SJSA1 (cell line): Measurements from ENCODE around the gene RUNX1. TPM values are rescaled to one million over a fixed set of nuclear protein-coding genes. Genes with fewer than 3 reads are reported as not detected.

Source experiments
- DNase-seq, 2 experiments: peaks; one replicate each; pipeline ENCODE4 v3.0.0-alpha.2; 2015 to 2020; ENCODE audit warnings: low spot score in 2 of 2, low read depth in 1 of 2
- H3K27ac ChIP-seq: fragments of 250-450 bp; sonication (Bioruptor Pico); 2 replicates; pipeline ENCODE4 v1.5.1; 2020; ENCODE audit warnings: mild to moderate bottlenecking, moderate library complexity
- H3K27me3 ChIP-seq: fragments of 250-450 bp; sonication (Bioruptor Pico); replicated peaks from 2 replicates; pipeline ENCODE4 v1.5.1; 2020; ENCODE audit warnings: mild to moderate bottlenecking, moderate library complexity
- H3K36me3 ChIP-seq: fragments of 250-450 bp; sonication (Bioruptor Pico); 2 replicates; pipeline ENCODE4 v1.5.1; 2020; ENCODE audit warnings: mild to moderate bottlenecking
- H3K4me1 ChIP-seq: fragments of 250-450 bp; sonication (Bioruptor Pico); replicated peaks from 2 replicates; pipeline ENCODE4 v1.6.1; 2021; ENCODE audit warnings: mild to moderate bottlenecking
- H3K4me3 ChIP-seq: fragments of 250-450 bp; sonication (Bioruptor Pico); 2 replicates; pipeline ENCODE4 v1.5.1; 2020; ENCODE audit warnings: mild to moderate bottlenecking
- H3K9me3 ChIP-seq: fragments of 250-450 bp; sonication (Bioruptor Pico); replicated peaks from 2 replicates; pipeline ENCODE4 v1.5.1; 2020; ENCODE audit warnings: mild to moderate bottlenecking
- total RNA-seq: library from RNA; depleted of rRNA; stranded (reverse); fragments of >200 nt; shearing (Covaris generic); gene quantifications from 2 replicates; pipeline ENCODE4 v1.2.3, GENCODE V29; 2014

RUNX1 gene
- total RNA-seq, 1 experiment from 2014 or later: 18.0 TPM

DNA sequence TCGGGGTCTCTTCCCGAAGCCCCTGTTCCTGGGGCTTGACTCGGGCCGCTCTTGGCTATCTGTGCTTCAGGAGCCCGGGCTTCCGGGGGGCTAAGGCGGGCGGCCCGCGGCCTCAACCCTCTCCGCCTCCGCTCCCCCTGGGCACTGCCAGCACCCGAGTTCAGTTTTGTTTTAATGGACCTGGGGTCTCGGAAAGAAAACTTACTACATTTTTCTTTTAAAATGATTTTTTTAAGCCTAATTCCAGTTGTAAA lies 158.7 kb downstream of the RUNX1 start:
- Histone ChIP-seq H3K27ac (peak overlapping the region; percentile 94), H3K27me3 (no peaks in the 10 kb centered on the region), H3K4me1 (peaks cover 9% of the 10 kb centered on the region), H3K4me3 (peak overlapping the region; percentile 88), H3K9me3 (no peaks in the 10 kb centered on the region), H3K36me3 (peaks cover 21% of the 10 kb centered on the region)
- DNase-seq: no peak

DNA sequence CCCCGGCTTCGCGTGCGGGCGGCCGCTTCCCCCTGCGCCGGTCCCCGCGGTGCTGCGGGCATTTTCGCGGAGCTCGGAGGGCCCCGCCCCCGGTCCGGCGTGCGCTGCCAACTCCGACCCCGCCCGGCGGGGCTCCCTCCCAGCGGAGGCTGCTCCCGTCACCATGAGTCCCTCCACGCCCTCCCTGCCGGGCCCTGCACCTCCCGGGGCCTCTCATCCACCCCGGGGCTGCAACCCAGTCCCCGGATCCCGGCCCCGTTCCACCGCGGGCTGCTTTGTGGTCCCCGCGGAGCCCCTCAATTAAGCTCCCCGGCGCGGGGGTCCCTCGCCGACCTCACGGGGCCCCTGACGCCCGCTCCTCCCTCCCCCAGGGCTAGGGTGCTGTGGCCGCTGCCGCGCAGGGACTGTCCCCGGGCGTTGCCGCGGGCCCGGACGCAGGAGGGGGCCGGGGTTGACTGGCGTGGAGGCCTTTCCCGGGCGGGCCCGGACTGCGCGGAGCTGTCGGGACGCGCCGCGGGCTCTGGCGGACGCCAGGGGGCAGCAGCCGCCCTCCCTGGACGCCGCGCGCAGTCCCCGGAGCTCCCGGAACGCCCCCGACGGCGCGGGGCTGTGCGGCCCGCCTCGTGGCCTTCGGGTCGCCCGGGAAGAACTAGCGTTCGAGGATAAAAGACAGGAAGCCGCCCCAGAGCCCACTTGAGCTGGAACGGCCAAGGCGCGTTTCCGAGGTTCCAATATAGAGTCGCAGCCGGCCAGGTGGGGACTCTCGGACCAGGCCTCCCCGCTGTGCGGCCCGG lies 159.2 kb downstream of the RUNX1 start:
- Histone ChIP-seq H3K27ac (peak overlapping the region; percentile 94), H3K4me1 (peaks cover 9% of the 10 kb centered on the region), H3K36me3 (peaks cover 26% of the 10 kb centered on the region), H3K4me3 (peak overlapping the region; percentile 88), H3K27me3 (no peaks in the 10 kb centered on the region), H3K9me3 (no peaks in the 10 kb centered on the region)
- DNase-seq: peak; percentile 85 to 91

DNA sequence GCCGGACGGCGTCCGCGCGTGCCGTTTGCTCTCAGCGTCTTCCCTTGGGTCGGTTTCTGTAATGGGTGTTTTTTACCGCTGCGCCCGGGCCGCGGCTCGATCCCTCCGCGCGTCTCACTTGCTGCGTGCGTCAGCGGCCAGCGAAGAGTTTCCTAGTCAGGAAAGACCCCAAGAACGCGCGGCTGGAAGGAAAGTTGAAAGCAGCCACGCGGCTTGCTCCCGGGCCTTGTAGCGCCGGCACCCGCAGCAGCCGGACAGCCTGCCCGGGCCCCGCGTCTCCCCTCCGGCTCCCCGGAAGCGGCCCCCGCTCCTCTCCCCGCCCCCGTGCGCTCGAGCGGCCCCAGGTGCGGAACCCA lies 159.8 kb downstream of the RUNX1 start:
- Histone ChIP-seq H3K27ac (peak overlapping the region; percentile 94), H3K4me3 (peak overlapping the region; percentile 88), H3K4me1 (peaks cover 9% of the 10 kb centered on the region), H3K9me3 (no peaks in the 10 kb centered on the region), H3K36me3 (peaks cover 32% of the 10 kb centered on the region), H3K27me3 (no peaks in the 10 kb centered on the region)
- peak; percentile 69 to 82 for DNase-seq

DNA sequence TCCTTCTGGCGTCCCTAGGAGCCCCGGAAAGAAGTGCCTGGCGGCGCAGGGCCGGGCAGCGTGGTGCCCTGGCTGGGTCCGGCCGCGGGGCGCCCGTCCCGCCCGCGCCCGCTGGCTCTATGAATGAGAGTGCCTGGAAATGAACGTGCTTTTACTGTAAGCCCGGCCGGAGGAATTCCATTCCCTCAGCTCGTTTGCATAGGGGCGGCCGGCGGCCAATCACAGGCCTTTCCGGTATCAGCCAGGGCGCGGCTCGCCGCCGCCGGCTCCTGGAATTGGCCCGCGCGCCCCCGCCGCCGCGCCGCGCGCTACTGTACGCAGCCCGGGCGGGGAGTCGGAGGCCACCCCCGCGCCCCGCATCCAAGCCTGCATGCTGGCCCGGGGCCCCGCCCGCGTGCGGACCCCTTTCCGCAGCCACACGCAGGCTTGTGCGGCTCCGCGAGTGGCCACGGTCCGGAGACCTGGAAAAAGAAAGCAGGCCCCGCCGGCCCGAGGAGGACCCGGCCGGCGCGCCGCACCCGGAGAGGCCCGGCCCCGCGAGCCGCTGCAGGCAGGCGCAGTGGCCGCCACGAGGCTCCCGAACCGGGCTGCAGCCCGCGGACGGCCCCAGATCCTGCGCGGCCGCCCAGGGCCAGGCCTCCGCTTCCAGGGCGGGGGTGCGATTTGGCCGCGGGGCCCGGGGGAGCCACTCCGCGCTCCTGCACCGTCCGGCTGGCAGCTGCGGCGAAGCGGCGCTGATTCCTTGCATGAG lies 160.4 kb downstream of the RUNX1 start:
- Histone ChIP-seq H3K4me1 (peaks cover 13% of the 10 kb centered on the region), H3K9me3 (no peaks in the 10 kb centered on the region), H3K27ac (peak overlapping the region; percentile 94), H3K36me3 (peaks cover 38% of the 10 kb centered on the region), H3K4me3 (peak overlapping the region; percentile 88), H3K27me3 (no peaks in the 10 kb centered on the region)
- DNase-seq: peak; percentile 93 to 96

GRCh38 chr21:34887725-34888568 lies 161.2 kb downstream of the RUNX1 start:
- H3K4me1 ChIP-seq: peaks cover 21% of the 10 kb centered on the region
- no peaks in the 10 kb centered on the region for H3K9me3 ChIP-seq
- H3K27ac ChIP-seq: peak overlapping the region; percentile 94
- peaks cover 45% of the 10 kb centered on the region for H3K36me3 ChIP-seq
- peak; percentile 94 to 96 for DNase-seq
- H3K27me3 ChIP-seq: no peaks in the 10 kb centered on the region
- H3K4me3 ChIP-seq: peak overlapping the region; percentile 88

GRCh38 chr21:34887105-34887442 lies 162.0 kb downstream of the RUNX1 start:
- no peaks in the 10 kb centered on the region for H3K9me3 ChIP-seq
- H3K36me3 ChIP-seq: peaks cover 54% of the 10 kb centered on the region
- H3K4me1 ChIP-seq: peaks cover 29% of the 10 kb centered on the region
- peak overlapping the region; percentile 97 for H3K27ac ChIP-seq
- peak overlapping the region; percentile 88 for H3K4me3 ChIP-seq
- H3K27me3 ChIP-seq: no peaks in the 10 kb centered on the region
- no peak for DNase-seq

GRCh38 chr21:34886240-34887104 lies 162.6 kb downstream of the RUNX1 start:
- peak in 1 of 2 experiments; percentile 67 for DNase-seq
- Histone ChIP-seq H3K4me3 (peak overlapping the region; percentile 88), H3K27me3 (no peaks in the 10 kb centered on the region), H3K27ac (peak overlapping the region; percentile 97), H3K36me3 (peaks cover 54% of the 10 kb centered on the region), H3K9me3 (no peaks in the 10 kb centered on the region), H3K4me1 (peaks cover 33% of the 10 kb centered on the region)

DNA sequence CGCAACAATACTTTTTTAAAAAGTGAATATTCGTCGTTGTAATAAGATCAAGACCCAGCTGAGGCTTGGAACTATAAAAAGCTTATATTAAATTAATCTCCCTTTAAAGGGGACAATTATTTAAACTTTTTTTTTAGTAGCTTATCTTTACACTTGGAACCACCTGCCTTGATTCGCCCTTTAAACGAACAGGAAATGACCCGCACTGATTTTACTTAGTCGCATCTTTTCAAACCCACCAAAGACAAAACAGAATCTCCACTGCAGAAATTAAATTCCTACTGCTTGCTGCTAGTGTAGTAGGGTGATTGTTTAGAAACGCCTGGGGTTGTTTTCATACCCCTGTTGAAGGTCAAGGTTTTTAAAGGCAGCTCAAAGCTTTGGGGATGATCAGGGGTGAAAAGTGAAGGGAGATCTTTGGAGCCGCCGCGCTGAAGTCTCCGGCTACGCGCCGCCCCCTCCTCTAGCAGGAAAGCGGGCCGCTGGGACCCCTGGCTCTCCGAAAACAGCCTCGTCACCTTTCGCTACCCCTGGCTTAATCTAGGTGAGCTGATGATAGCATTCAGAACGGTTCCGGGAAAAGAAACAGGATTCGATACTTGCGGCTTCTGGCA lies 163.4 kb downstream of the RUNX1 start:
- peaks cover 37% of the 10 kb centered on the region for H3K4me1 ChIP-seq
- H3K4me3 ChIP-seq: peak overlapping the region; percentile 88
- peak overlapping the region; percentile 97 for H3K27ac ChIP-seq
- H3K9me3 ChIP-seq: no peaks in the 10 kb centered on the region
- H3K27me3 ChIP-seq: no peaks in the 10 kb centered on the region
- peak in 1 of 2 experiments; percentile 66 for DNase-seq
- peaks cover 57% of the 10 kb centered on the region for H3K36me3 ChIP-seq

GRCh38 chr21:34885125-34885524 lies 164.0 kb downstream of the RUNX1 start:
- peak overlapping the region; percentile 88 for H3K4me3 ChIP-seq
- peaks cover 37% of the 10 kb centered on the region for H3K4me1 ChIP-seq
- no peaks in the 10 kb centered on the region for H3K9me3 ChIP-seq
- H3K36me3 ChIP-seq: peaks cover 63% of the 10 kb centered on the region
- H3K27ac ChIP-seq: peak overlapping the region; percentile 97
- DNase-seq: peak in 1 of 2 experiments; percentile 59
- H3K27me3 ChIP-seq: no peaks in the 10 kb centered on the region

DNA sequence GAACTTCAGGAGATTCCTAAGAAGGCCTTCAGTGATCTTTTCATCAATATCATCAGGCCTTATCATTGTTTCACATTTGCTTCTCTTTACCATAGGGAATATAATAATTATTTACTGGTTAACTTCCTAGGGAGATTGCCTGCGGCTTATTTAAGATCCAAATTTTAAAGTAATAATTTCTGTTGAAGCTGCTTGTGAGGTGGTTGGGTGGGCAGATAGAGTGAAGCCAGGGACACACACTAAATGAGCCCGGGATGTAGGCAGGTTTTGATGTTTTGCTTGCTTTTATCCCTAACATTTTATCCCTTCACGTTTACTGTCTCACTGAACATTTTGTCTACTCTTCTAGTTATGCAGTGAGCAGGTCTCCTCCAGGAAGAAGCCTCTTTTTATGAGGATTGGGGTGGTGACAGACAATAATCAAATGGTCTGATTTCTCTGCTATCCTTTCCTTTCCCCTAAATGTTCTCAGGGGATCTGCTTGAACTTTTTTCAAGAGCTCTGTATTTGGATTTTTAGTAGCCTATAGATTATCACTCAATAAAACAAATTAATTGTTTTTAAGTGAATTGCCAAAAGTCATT lies 164.7 kb downstream of the RUNX1 start:
- Histone ChIP-seq H3K27me3 (no peaks in the 10 kb centered on the region), H3K4me3 (peak overlapping the region; percentile 88), H3K9me3 (no peaks in the 10 kb centered on the region), H3K36me3 (peaks cover 70% of the 10 kb centered on the region), H3K27ac (peak overlapping the region; percentile 97), H3K4me1 (peaks cover 44% of the 10 kb centered on the region)
- peak in 1 of 2 experiments; percentile 64 for DNase-seq

- Histone ChIP-seq H3K27me3 (no peaks in the 10 kb centered on the region), H3K4me3 (peak overlapping the region; percentile 88), H3K27ac (peak overlapping the region; percentile 97), H3K36me3 (peaks cover 71% of the 10 kb centered on the region), H3K9me3 (no peaks in the 10 kb centered on the region), H3K4me1 (peaks cover 51% of the 10 kb centered on the region)
- DNase-seq: peak in 1 of 2 experiments; percentile 68
Observed at GRCh38 chr21:34883491-34884271, 165.4 kb downstream of the RUNX1 start.

- peaks cover 78% of the 10 kb centered on the region for H3K36me3 ChIP-seq
- H3K27ac ChIP-seq: peak overlapping the region; percentile 97
- no peaks in the 10 kb centered on the region for H3K9me3 ChIP-seq
- H3K27me3 ChIP-seq: no peaks in the 10 kb centered on the region
- peaks cover 56% of the 10 kb centered on the region for H3K4me1 ChIP-seq
- H3K4me3 ChIP-seq: peak overlapping the region; percentile 88; the same call in 1 of the 2 replicates
- no peak for DNase-seq
Observed at GRCh38 chr21:34882719-34883131, 166.4 kb downstream of the RUNX1 start.
